ENCODE measurements around the gene NKPD1. TPM values are rescaled to one million over a fixed set of nuclear protein-coding genes. Genes with fewer than 3 reads are reported as not detected.
A peak's percentile ranks its signal among the peaks of the same experiment; 100 is the strongest.

Gene NKPD1
- total RNA-seq, 6 experiments from 2014 or later, result 0.06 TPM; not detected in 5

- intact Hi-C loops (cut with DNase I), result loop anchor here in 1 of 2 donors (10.0 kb wide), 1 partner anchor 191 kb away; the partner anchor contains the start of gene KLC3
- DNase-seq, result no peak
- TF ChIP-seq CTCF (IDR thresholded peaks at IDR 0.05) (no peak), POLR2A (IDR thresholded peaks at IDR 0.05) (no peak)
These were observed 6.5 kb downstream of the NKPD1 start for GRCh38 chr19:45154064-45154827.

DNA sequence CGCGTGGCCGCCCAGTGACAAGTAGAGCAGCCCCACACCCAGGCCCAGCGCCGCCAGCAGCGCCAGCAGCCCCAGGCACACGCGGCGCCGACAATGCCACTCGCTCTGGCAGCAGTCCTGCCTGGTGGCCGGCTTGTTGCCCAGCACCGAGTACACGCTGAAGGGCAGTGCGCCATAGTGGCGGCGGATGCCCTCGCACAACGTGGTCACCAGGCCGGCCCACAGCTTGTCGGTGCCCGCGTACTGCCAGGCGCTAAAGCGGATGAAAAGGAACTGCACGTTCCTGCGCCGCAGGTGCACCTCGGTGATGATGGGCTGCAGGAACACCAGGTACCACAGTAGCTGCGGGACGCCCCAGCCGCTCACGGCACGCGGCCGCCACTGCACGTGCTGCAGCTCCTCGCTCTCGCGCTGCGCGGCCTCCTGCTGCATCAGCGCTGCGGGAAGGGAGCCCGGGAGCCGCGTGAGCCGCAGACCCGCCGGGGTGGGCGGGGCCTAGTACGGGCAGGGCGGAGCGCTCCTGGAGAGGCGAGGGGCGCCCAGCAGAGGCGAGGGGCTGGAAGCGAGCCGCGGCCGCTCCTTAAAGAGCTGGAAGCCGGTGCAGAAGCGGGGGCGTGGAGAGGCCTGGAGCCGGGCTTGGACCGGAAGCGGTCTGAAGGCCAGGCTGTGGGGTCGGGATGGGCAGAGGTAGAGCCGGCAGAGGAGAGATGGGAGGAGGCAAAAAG lies 7.3 kb downstream of the NKPD1 start:
- peaks cover 0 to 24% of the 10 kb centered on the region in 2 donors for H3K27me3 ChIP-seq
- intact Hi-C loops (cut with DNase I), result loop anchor here in 1 of 2 donors (10.0 kb wide), 1 partner anchor 191 kb away; the partner anchor contains the start of gene KLC3
- DNase-seq, result peak in 1 of 3 donors; percentile 49
- peak overlapping the region in 1 of 3 donors; percentile 24 for H3K4me3 ChIP-seq
- no peaks in the 10 kb centered on the region for H3K36me3 ChIP-seq
- H3K9me3 ChIP-seq, result no peaks in the 10 kb centered on the region
- 1% methylated on average over 14 of the region's 69 CpGs for WGBS (ENCODE audit: insufficient coverage, low coverage, low lambda C conversion rate, missing lambda C conversion rate)
- H3K27ac ChIP-seq, result no peak overlapping the region
- peak; percentile 18 to 42 (median 32) for ATAC-seq
- peaks cover 0 to 20% (median 8%) of the 10 kb centered on the region in 4 donors for H3K4me1 ChIP-seq
- TF ChIP-seq CTCF (IDR thresholded peaks at IDR 0.05) (no peak), POLR2A (IDR thresholded peaks at IDR 0.05) (no peak)

More at GRCh38 chr19:45154064-45154827, 6.5 kb downstream of the NKPD1 start:
- Histone ChIP-seq H3K9me3 (no peaks in the 10 kb centered on the region), H3K4me1 (peaks cover 0 to 20% (median 8%) of the 10 kb centered on the region in 4 donors), H3K27ac (no peak overlapping the region), H3K36me3 (no peaks in the 10 kb centered on the region), H3K27me3 (peaks cover 0 to 24% of the 10 kb centered on the region in 2 donors), H3K4me3 (no peak overlapping the region)
- ATAC-seq, result peak; percentile 9 to 66 (median 37)
- WGBS (ENCODE audit: insufficient coverage, low coverage, low lambda C conversion rate, missing lambda C conversion rate), result 21% methylated on average over 14 of the region's 19 CpGs

DNA sequence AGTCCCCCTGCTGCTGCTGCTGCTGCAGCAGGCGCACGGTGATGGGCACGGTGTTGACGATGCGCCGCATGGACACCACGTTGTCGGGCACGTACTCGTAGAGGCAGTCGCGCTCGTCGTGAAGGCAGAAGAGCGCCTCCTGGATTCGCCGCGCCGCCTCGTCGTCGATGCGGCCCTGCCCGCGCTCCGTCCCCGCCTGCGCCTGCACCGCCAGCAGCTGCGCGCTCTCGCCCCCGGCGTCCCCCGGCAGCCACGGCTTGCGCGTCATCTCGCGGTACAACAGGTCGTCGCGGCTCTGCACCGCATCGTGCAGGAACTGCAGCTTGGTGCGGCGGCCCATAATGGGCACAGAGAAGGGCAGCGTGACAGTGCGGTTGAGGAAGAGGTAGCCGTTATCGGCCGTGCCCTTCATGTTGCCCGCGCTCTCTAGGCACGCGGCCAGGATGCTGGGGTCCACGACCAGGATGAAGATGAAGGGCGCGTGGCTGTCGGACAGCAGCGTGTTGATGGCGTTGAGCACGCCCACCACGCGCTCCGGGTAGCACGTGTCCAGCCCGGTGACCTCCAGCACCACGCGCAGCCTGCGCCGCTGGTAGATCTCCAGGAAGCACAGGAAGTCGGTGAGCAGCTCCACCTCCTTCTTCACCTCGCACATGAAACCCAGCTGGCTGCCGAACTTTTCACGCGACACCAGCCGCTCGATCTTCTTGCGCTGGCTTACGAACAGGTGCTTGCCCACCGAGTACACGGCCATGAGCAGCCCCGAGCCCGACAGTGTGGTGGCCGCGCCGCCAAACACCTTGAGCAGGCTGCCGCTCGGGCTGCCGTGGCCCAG lies 8.1 kb downstream of the NKPD1 start:
- peak overlapping the region in 1 of 3 donors; percentile 24 for H3K4me3 ChIP-seq
- DNase-seq, result peak in 1 of 3 donors; percentile 47
- H3K27me3 ChIP-seq, result peaks cover 0 to 24% of the 10 kb centered on the region in 2 donors
- WGBS (ENCODE audit: insufficient coverage, low coverage, low lambda C conversion rate, missing lambda C conversion rate), result 7% methylated on average over 9 of the region's 91 CpGs
- TF ChIP-seq POLR2A (IDR thresholded peaks at IDR 0.05) (no peak), CTCF (IDR thresholded peaks at IDR 0.05) (no peak)
- peak; percentile 13 to 55 (median 46) for ATAC-seq
- intact Hi-C loops (cut with DNase I), result loop anchor here in 1 of 2 donors (10.0 kb wide), 1 partner anchor 192 kb away; the partner anchor contains the start of gene KLC3
- no peaks in the 10 kb centered on the region for H3K36me3 ChIP-seq
- peaks cover 0 to 20% (median 8%) of the 10 kb centered on the region in 4 donors for H3K4me1 ChIP-seq
- H3K9me3 ChIP-seq, result no peaks in the 10 kb centered on the region
- H3K27ac ChIP-seq, result no peak overlapping the region
